GM12878 (cell line): ENCODE measurements around the gene TMCC2.
"Not testable (repeated sequence)": the region's sequence is repeated elsewhere in the genome, so short reads cannot be mapped to it uniquely, and the experiment has no call there.

Experiments
- BHLHE40 ChIP-seq, 2 experiments: fragments of 450-650 bp in 1 of 2; IDR thresholded peaks; 2 replicates each; pipeline ENCODE4 v1.6.1; 2011 to 2017; ENCODE audit warnings: low read depth in 2 of 2, borderline replicate concordance in 1 of 2, improper control_type of control experiment in 1 of 2, low read length in 1 of 2, mild to moderate bottlenecking in 1 of 2
- EZH2 ChIP-seq: IDR thresholded peaks from 2 replicates; pipeline ENCODE4 v1.6.1; 2012; ENCODE audit warnings: low read depth, mild to moderate bottlenecking, control low read depth, inconsistent platforms, low read length, borderline replicate concordance; ENCODE audit not compliant: control insufficient read depth
- GATAD2B ChIP-seq: fragments of 450-650 bp; conservative IDR thresholded peaks from 2 replicates; pipeline ENCODE4 v1.6.1; 2017; ENCODE audit warnings: low read depth, mild to moderate bottlenecking, moderate library complexity
- MYC ChIP-seq: IDR thresholded peaks from 2 replicates; pipeline ENCODE4 v1.6.1; 2011; ENCODE audit warnings: mild to moderate bottlenecking, low read length, moderate library complexity, inconsistent platforms; ENCODE audit not compliant: insufficient read depth, insufficient replicate concordance, insufficient read length, severe bottlenecking
- SPI1 ChIP-seq: IDR thresholded peaks from 2 replicates; pipeline ENCODE4 v1.6.1; 2011; ENCODE audit warnings: low read depth, mild to moderate bottlenecking, low read length, moderate library complexity, borderline replicate concordance; ENCODE audit not compliant: insufficient read depth
- SRF ChIP-seq, 2 experiments: IDR thresholded peaks; 2 replicates each; pipeline ENCODE4 v1.6.1; 2011; ENCODE audit warnings: low read depth in 2 of 2, low read length in 2 of 2, mild to moderate bottlenecking in 1 of 2, moderate library complexity in 1 of 2
- TCF12 ChIP-seq: IDR thresholded peaks from 2 replicates; pipeline ENCODE4 v1.6.1; 2011; ENCODE audit warnings: low read depth, mild to moderate bottlenecking, low read length
- TF ChIP-seq, protein P1 (sequence below), 3 experiments: IDR thresholded peaks in 2 of 3; conservative IDR thresholded peaks in 1 of 3; 2 replicates each; pipeline ENCODE4 v1.5.1; 2011; ENCODE audit warnings: low read depth in 3 of 3, low read length in 3 of 3, mild to moderate bottlenecking in 3 of 3, control low read depth in 2 of 3, moderate library complexity in 2 of 3, inconsistent platforms in 1 of 3, mixed read lengths in 1 of 3; ENCODE audit not compliant: control insufficient read depth in 2 of 3, insufficient read depth in 1 of 3; ENCODE audit errors: extremely low read depth in 1 of 3
- TF ChIP-seq, protein P2 (sequence below): IDR thresholded peaks from 2 replicates; pipeline ENCODE4 v1.6.1; 2012; ENCODE audit warnings: low read depth, low read length, improper control_type of control experiment
- TF ChIP-seq, protein P3 (sequence below): IDR thresholded peaks from 2 replicates; pipeline ENCODE4 v1.6.1; 2011; ENCODE audit warnings: low read depth, low read length, improper control_type of control experiment, borderline replicate concordance

DNA sequence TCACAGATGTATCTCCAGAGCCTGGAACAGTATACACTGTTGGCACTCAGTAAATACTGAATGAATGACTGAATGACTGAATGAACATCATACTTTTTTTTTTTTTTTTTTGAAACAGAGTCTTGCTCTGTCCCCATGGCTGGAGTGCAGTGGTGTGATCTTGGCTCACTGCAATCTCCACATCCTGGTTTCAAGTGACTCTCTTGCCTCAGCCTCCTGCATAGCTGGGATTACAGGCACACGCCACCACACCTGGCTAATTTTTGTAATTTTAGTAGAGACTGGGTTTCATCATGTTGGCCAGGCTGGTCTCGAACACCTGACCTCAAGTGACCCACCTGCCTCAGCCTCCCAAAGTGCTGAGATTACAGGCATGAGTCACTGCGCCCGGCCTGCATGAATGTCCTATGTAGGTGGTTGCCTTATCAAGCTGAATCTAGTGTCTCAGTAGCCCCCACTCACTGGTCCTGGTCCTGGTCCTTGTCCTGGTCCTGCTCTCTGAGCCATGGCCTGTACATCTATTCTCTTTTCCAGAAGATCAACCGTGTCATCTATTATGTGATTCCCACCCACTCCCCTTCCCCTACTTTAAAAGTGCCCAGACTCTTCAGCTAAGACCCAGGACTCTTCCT lies 69.9 kb downstream of the TMCC2 start:
- TF ChIP-seq SPI1; EZH2; BHLHE40 (IDR thresholded peaks at IDR 0.05; ENCODE audit: borderline replicate concordance in 1 of 2, low read depth in 2 of 2, low read length in 1 of 2); GATAD2B; MYC; TCF12; SRF (IDR thresholded peaks at IDR 0.05; ENCODE audit: low read depth in 2 of 2, low read length in 2 of 2): not testable (repeated sequence)
- TF ChIP-seq, protein P1, sequence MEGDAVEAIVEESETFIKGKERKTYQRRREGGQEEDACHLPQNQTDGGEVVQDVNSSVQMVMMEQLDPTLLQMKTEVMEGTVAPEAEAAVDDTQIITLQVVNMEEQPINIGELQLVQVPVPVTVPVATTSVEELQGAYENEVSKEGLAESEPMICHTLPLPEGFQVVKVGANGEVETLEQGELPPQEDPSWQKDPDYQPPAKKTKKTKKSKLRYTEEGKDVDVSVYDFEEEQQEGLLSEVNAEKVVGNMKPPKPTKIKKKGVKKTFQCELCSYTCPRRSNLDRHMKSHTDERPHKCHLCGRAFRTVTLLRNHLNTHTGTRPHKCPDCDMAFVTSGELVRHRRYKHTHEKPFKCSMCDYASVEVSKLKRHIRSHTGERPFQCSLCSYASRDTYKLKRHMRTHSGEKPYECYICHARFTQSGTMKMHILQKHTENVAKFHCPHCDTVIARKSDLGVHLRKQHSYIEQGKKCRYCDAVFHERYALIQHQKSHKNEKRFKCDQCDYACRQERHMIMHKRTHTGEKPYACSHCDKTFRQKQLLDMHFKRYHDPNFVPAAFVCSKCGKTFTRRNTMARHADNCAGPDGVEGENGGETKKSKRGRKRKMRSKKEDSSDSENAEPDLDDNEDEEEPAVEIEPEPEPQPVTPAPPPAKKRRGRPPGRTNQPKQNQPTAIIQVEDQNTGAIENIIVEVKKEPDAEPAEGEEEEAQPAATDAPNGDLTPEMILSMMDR (IDR thresholded peaks at IDR 0.05 in 2 of 3, conservative IDR thresholded peaks at IDR 0.05 in 1 of 3; ENCODE audit: control insufficient read depth in 2 of 3, extremely low read depth in 1 of 3, insufficient read depth in 1 of 3, low read depth in 3 of 3, low read length in 3 of 3), result not testable (repeated sequence)
- TF ChIP-seq, protein P2, sequence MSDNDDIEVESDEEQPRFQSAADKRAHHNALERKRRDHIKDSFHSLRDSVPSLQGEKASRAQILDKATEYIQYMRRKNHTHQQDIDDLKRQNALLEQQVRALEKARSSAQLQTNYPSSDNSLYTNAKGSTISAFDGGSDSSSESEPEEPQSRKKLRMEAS, result not testable (repeated sequence)
- TF ChIP-seq, protein P3, sequence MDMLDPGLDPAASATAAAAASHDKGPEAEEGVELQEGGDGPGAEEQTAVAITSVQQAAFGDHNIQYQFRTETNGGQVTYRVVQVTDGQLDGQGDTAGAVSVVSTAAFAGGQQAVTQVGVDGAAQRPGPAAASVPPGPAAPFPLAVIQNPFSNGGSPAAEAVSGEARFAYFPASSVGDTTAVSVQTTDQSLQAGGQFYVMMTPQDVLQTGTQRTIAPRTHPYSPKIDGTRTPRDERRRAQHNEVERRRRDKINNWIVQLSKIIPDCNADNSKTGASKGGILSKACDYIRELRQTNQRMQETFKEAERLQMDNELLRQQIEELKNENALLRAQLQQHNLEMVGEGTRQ, result not testable (repeated sequence)
